ENCODE results near the gene GABBR1. TPM values are rescaled to one million over a fixed set of nuclear protein-coding genes. Genes with fewer than 3 reads are reported as not detected.

Gene GABBR1
- total and polyA plus RNA-seq, 4 donors: 1.1 to 4.7 (median 1.4) TPM

DNA sequence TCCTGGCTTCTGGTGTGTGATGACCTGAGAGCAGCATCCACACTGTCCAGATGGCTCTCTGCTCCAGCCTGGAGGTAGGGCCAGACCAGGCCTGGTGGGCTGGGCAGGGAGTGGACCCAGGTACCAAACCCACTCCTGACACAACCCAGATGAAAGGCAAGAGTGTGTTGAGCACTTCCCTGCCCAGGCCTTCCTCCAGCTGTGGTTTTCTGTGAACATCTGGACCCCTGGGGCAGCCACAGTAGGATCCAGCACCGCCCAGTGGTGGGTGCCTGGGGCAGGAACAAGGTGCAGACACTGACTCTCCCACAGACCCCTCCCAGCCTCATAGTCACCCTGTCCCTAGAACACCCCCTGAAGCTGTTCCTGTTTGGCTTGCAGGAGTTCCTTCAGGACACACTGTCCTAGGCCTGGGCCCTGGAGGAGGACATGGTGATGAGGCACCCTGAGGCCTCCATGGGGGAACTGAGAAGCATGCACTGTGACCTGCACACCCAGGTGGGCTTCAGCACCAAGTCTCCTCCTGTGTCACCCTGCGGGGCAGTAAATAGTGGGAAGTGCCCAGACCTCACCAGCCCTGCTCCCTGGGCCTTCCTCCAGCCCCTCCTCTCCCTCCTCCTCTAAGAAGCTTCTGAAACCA is 102.2 kb downstream of the GABBR1 start:
- no peak for DNase-seq (ENCODE audit: low spot score)
- Histone ChIP-seq H3K9ac (ENCODE audit: low read depth in 1 of 2, low read length in 2 of 2) (no peak overlapping the region), H3K36me3 (ENCODE audit: control insufficient read depth in 4 of 4, insufficient read depth in 3 of 4, low read depth in 1 of 4, low read length in 3 of 4) (no peaks in the 10 kb centered on the region), H3K27ac (ENCODE audit: low read depth in 1 of 2, low read length in 2 of 2) (no peak overlapping the region), H3K4me1 (ENCODE audit: control insufficient read depth in 4 of 4, insufficient read depth in 4 of 4, low read length in 3 of 4) (peaks cover 0 to 8% (median 0%) of the 10 kb centered on the region in 4 donors), H3K27me3 (ENCODE audit: control insufficient read depth in 4 of 4, insufficient read depth in 4 of 4, low read length in 3 of 4) (no peaks in the 10 kb centered on the region), H3K9me3 (ENCODE audit: control insufficient read depth in 4 of 4, low read length in 3 of 4) (no peaks in the 10 kb centered on the region), H3K4me3 (ENCODE audit: low read depth in 1 of 3, low read length in 3 of 3) (no peak overlapping the region)
- TF ChIP-seq RXRA (IDR thresholded peaks at IDR 0.05) (no peak), EGR1 (IDR thresholded peaks at IDR 0.05; ENCODE audit: low read depth in 2 of 2) (no peak), JUND (IDR thresholded peaks at IDR 0.05) (no peak), FOXA1 (IDR thresholded peaks at IDR 0.05) (no peak), NR2F2 (IDR thresholded peaks at IDR 0.05) (no peak), HNF4A (conservative IDR thresholded peaks at IDR 0.05) (no peak)
- TF ChIP-seq, protein P1, sequence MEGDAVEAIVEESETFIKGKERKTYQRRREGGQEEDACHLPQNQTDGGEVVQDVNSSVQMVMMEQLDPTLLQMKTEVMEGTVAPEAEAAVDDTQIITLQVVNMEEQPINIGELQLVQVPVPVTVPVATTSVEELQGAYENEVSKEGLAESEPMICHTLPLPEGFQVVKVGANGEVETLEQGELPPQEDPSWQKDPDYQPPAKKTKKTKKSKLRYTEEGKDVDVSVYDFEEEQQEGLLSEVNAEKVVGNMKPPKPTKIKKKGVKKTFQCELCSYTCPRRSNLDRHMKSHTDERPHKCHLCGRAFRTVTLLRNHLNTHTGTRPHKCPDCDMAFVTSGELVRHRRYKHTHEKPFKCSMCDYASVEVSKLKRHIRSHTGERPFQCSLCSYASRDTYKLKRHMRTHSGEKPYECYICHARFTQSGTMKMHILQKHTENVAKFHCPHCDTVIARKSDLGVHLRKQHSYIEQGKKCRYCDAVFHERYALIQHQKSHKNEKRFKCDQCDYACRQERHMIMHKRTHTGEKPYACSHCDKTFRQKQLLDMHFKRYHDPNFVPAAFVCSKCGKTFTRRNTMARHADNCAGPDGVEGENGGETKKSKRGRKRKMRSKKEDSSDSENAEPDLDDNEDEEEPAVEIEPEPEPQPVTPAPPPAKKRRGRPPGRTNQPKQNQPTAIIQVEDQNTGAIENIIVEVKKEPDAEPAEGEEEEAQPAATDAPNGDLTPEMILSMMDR (IDR thresholded peaks at IDR 0.05; ENCODE audit: low read depth, low read length, missing input control): no peak
- TF ChIP-seq, protein P2, sequence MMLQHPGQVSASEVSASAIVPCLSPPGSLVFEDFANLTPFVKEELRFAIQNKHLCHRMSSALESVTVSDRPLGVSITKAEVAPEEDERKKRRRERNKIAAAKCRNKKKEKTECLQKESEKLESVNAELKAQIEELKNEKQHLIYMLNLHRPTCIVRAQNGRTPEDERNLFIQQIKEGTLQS (IDR thresholded peaks at IDR 0.05): no peak
- 92% methylated on average over 2 of the region's 2 CpGs for WGBS

DNA sequence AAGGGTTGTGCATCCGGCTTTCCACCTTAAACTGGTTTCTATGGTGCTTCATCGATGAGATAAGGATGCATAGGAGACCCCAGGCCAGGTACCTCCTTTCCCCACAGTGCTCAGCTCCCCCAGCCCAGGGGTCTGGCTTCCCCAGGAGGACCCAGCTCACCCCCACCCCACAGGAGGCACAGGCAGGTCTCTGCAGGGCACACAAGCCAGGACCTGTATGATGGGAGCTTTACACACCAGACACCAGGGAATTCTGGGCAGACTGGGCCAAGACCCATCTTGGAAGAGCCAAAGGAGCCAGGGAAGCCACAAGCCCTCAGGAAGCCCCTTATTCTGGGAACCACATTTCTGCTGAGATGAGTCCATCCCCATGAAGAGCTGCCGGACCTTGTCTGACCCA is 103.0 kb downstream of the GABBR1 start:
- 94% methylated on average over 3 of the region's 3 CpGs for WGBS
- H3K36me3 ChIP-seq (ENCODE audit: control insufficient read depth in 4 of 4, insufficient read depth in 3 of 4, low read depth in 1 of 4, low read length in 3 of 4): no peaks in the 10 kb centered on the region
- TF ChIP-seq, protein P3, sequence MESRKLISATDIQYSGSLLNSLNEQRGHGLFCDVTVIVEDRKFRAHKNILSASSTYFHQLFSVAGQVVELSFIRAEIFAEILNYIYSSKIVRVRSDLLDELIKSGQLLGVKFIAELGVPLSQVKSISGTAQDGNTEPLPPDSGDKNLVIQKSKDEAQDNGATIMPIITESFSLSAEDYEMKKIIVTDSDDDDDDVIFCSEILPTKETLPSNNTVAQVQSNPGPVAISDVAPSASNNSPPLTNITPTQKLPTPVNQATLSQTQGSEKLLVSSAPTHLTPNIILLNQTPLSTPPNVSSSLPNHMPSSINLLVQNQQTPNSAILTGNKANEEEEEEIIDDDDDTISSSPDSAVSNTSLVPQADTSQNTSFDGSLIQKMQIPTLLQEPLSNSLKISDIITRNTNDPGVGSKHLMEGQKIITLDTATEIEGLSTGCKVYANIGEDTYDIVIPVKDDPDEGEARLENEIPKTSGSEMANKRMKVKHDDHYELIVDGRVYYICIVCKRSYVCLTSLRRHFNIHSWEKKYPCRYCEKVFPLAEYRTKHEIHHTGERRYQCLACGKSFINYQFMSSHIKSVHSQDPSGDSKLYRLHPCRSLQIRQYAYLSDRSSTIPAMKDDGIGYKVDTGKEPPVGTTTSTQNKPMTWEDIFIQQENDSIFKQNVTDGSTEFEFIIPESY (IDR thresholded peaks at IDR 0.05): no peak
- TF ChIP-seq, protein P4, sequence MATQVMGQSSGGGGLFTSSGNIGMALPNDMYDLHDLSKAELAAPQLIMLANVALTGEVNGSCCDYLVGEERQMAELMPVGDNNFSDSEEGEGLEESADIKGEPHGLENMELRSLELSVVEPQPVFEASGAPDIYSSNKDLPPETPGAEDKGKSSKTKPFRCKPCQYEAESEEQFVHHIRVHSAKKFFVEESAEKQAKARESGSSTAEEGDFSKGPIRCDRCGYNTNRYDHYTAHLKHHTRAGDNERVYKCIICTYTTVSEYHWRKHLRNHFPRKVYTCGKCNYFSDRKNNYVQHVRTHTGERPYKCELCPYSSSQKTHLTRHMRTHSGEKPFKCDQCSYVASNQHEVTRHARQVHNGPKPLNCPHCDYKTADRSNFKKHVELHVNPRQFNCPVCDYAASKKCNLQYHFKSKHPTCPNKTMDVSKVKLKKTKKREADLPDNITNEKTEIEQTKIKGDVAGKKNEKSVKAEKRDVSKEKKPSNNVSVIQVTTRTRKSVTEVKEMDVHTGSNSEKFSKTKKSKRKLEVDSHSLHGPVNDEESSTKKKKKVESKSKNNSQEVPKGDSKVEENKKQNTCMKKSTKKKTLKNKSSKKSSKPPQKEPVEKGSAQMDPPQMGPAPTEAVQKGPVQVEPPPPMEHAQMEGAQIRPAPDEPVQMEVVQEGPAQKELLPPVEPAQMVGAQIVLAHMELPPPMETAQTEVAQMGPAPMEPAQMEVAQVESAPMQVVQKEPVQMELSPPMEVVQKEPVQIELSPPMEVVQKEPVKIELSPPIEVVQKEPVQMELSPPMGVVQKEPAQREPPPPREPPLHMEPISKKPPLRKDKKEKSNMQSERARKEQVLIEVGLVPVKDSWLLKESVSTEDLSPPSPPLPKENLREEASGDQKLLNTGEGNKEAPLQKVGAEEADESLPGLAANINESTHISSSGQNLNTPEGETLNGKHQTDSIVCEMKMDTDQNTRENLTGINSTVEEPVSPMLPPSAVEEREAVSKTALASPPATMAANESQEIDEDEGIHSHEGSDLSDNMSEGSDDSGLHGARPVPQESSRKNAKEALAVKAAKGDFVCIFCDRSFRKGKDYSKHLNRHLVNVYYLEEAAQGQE (IDR thresholded peaks at IDR 0.05): no peak
- no peak for TF ChIP-seq FOXA1 (IDR thresholded peaks at IDR 0.05)
- no peak for TF ChIP-seq RAD21 (IDR thresholded peaks at IDR 0.05)
- no peak for TF ChIP-seq HNF4A (conservative IDR thresholded peaks at IDR 0.05)
- TF ChIP-seq GABPA (IDR thresholded peaks at IDR 0.05 in 1 of 2, conservative IDR thresholded peaks at IDR 0.05 in 1 of 2): no peak
- TF ChIP-seq HNF4G (IDR thresholded peaks at IDR 0.05): no peak
- no peak for TF ChIP-seq RXRA (IDR thresholded peaks at IDR 0.05)
- TF ChIP-seq NR2F2 (IDR thresholded peaks at IDR 0.05): no peak
- TF ChIP-seq, protein P1 (IDR thresholded peaks at IDR 0.05; ENCODE audit: low read depth, low read length, missing input control): no peak
- TF ChIP-seq, protein P2 (IDR thresholded peaks at IDR 0.05): no peak
- TF ChIP-seq FOXA2 (IDR thresholded peaks at IDR 0.05): no peak
- TF ChIP-seq EGR1 (IDR thresholded peaks at IDR 0.05; ENCODE audit: low read depth in 2 of 2): no peak
- TF ChIP-seq, protein P5, sequence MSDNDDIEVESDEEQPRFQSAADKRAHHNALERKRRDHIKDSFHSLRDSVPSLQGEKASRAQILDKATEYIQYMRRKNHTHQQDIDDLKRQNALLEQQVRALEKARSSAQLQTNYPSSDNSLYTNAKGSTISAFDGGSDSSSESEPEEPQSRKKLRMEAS (IDR thresholded peaks at IDR 0.05): no peak
- TF ChIP-seq TAF1 (conservative IDR thresholded peaks at IDR 0.05): no peak
- TF ChIP-seq JUND (IDR thresholded peaks at IDR 0.05): no peak
- no peak for TF ChIP-seq YY1 (IDR thresholded peaks at IDR 0.05)
- TF ChIP-seq SP1 (IDR thresholded peaks at IDR 0.05): no peak

More for the DNA sequence above, 103.0 kb downstream of the GABBR1 start:
- no peak overlapping the region for H3K4me3 ChIP-seq (ENCODE audit: low read depth in 1 of 3, low read length in 3 of 3)
- H3K9me3 ChIP-seq (ENCODE audit: control insufficient read depth in 4 of 4, low read length in 3 of 4): no peaks in the 10 kb centered on the region
- H3K27ac ChIP-seq (ENCODE audit: low read depth in 1 of 2, low read length in 2 of 2): no peak overlapping the region
- H3K27me3 ChIP-seq (ENCODE audit: control insufficient read depth in 4 of 4, insufficient read depth in 4 of 4, low read length in 3 of 4): no peaks in the 10 kb centered on the region
- no peak for DNase-seq (ENCODE audit: low spot score)
- no peak overlapping the region for H3K9ac ChIP-seq (ENCODE audit: low read depth in 1 of 2, low read length in 2 of 2)
- H3K4me1 ChIP-seq (ENCODE audit: control insufficient read depth in 4 of 4, insufficient read depth in 4 of 4, low read length in 3 of 4): peaks cover 0 to 8% (median 0%) of the 10 kb centered on the region in 4 donors
